Measurements from ENCODE around the gene TMEM163.
"Not testable (repeated sequence)": the region's sequence is repeated elsewhere in the genome, so short reads cannot be mapped to it uniquely, and the experiment has no call there.

The TMEM163 gene

GRCh38 chr2:134762508-134762907, 43.7 kb upstream of the TMEM163 start:
- no peak for TF ChIP-seq CTCF (IDR thresholded peaks at IDR 0.05)
- Mint-ChIP-seq H3K27me3 (ENCODE audit: low read depth, poor library complexity) (peaks cover 6% of the 10 kb centered on the region), H3K4me3 (no peak overlapping the region), H3K9me3 (peaks cover 5% of the 10 kb centered on the region), H3K27ac (no peak overlapping the region), H3K36me3 (ENCODE audit: low read depth) (no peaks in the 10 kb centered on the region), H3K4me1 (no peaks in the 10 kb centered on the region)
- DNase-seq = no peak

- H3K4me1 Mint-ChIP-seq = no peaks in the 10 kb centered on the region
- no peak for DNase-seq
- no peak overlapping the region for H3K4me3 Mint-ChIP-seq
- H3K9me3 Mint-ChIP-seq = peaks cover 13% of the 10 kb centered on the region
- TF ChIP-seq CTCF (IDR thresholded peaks at IDR 0.05) = no peak
- no peak overlapping the region for H3K27ac Mint-ChIP-seq
- peaks cover 6% of the 10 kb centered on the region for H3K27me3 Mint-ChIP-seq (ENCODE audit: low read depth, poor library complexity)
- H3K36me3 Mint-ChIP-seq (ENCODE audit: low read depth) = no peaks in the 10 kb centered on the region
Observed at GRCh38 chr2:134760385-134760784, 41.6 kb upstream of the TMEM163 start.

- DNase-seq = no peak
- Mint-ChIP-seq H3K4me3 (no peak overlapping the region), H3K27ac (no peak overlapping the region), H3K9me3 (peaks cover 9% of the 10 kb centered on the region), H3K4me1 (no peaks in the 10 kb centered on the region), H3K36me3 (ENCODE audit: low read depth) (no peaks in the 10 kb centered on the region), H3K27me3 (ENCODE audit: low read depth, poor library complexity) (peaks cover 6% of the 10 kb centered on the region)
- no peak for TF ChIP-seq CTCF (IDR thresholded peaks at IDR 0.05)
Observed at GRCh38 chr2:134758633-134759032, 39.8 kb upstream of the TMEM163 start.

- not testable (repeated sequence) for H3K27ac Mint-ChIP-seq; DNase-seq; H3K36me3 Mint-ChIP-seq (ENCODE audit: low read depth); H3K27me3 Mint-ChIP-seq (ENCODE audit: low read depth, poor library complexity); H3K4me1 Mint-ChIP-seq; H3K4me3 Mint-ChIP-seq
- peaks cover 29% of the 10 kb centered on the region for H3K9me3 Mint-ChIP-seq
Observed at GRCh38 chr2:134751981-134752380, 33.2 kb upstream of the TMEM163 start.

GRCh38 chr2:134745546-134745945, 26.7 kb upstream of the TMEM163 start:
- DNase-seq = no peak
- Mint-ChIP-seq H3K4me1 (no peaks in the 10 kb centered on the region), H3K9me3 (peaks cover 11% of the 10 kb centered on the region), H3K4me3 (no peak overlapping the region), H3K36me3 (ENCODE audit: low read depth) (no peaks in the 10 kb centered on the region), H3K27me3 (ENCODE audit: low read depth, poor library complexity) (peaks cover 12% of the 10 kb centered on the region), H3K27ac (no peak overlapping the region)
- TF ChIP-seq CTCF (IDR thresholded peaks at IDR 0.05) = no peak

- H3K27ac Mint-ChIP-seq = no peak overlapping the region
- TF ChIP-seq CTCF (IDR thresholded peaks at IDR 0.05) = no peak
- peaks cover 8% of the 10 kb centered on the region for H3K9me3 Mint-ChIP-seq
- H3K36me3 Mint-ChIP-seq (ENCODE audit: low read depth) = no peaks in the 10 kb centered on the region
- H3K27me3 Mint-ChIP-seq (ENCODE audit: low read depth, poor library complexity) = peaks cover 12% of the 10 kb centered on the region
- H3K4me1 Mint-ChIP-seq = no peaks in the 10 kb centered on the region
- DNase-seq = no peak
- H3K4me3 Mint-ChIP-seq = no peak overlapping the region
Observed at GRCh38 chr2:134745023-134745422, 26.2 kb upstream of the TMEM163 start.

All from nephron progenitor cell (in vitro differentiated cells).